ENCODE measurements around the gene BCAS3.

DNA sequence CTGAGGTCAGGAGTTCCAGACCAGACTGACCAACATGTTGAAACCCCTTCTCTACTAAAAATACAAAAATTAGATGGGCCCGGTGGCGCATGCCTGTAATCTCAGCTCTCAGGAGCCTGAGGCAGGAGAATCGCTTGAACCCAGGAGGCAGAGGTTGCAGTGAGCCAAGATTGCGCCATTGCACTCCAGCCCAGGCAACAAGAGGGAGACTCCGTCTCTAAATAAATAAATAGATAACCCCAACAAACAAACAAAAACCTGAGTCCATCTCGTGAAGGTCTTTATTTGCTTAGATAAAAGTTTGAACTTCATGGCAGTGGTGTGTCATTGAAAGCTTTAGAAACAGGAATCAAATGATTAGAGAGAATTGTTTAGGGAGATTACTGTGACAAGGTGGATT, 167.4 kb downstream of the BCAS3 start:
- TF ChIP-seq, protein P1, sequence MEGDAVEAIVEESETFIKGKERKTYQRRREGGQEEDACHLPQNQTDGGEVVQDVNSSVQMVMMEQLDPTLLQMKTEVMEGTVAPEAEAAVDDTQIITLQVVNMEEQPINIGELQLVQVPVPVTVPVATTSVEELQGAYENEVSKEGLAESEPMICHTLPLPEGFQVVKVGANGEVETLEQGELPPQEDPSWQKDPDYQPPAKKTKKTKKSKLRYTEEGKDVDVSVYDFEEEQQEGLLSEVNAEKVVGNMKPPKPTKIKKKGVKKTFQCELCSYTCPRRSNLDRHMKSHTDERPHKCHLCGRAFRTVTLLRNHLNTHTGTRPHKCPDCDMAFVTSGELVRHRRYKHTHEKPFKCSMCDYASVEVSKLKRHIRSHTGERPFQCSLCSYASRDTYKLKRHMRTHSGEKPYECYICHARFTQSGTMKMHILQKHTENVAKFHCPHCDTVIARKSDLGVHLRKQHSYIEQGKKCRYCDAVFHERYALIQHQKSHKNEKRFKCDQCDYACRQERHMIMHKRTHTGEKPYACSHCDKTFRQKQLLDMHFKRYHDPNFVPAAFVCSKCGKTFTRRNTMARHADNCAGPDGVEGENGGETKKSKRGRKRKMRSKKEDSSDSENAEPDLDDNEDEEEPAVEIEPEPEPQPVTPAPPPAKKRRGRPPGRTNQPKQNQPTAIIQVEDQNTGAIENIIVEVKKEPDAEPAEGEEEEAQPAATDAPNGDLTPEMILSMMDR (IDR thresholded peaks at IDR 0.05) = no peak
- TF ChIP-seq ZFX (IDR thresholded peaks at IDR 0.05; ENCODE audit: borderline replicate concordance) = no peak
